ENCODE results near the gene LPAR1.

The LPAR1 gene

GRCh38 chr9:110984890-110985437 lies 53.3 kb downstream of the LPAR1 start:
- no peak overlapping the region for H3K27ac ChIP-seq

GRCh38 chr9:110980261-110980660 lies 58.0 kb downstream of the LPAR1 start:
- H3K27ac ChIP-seq = no peak overlapping the region
- no peak for TF ChIP-seq ZFX (IDR thresholded peaks at IDR 0.05)
- TF ChIP-seq CTCF (conservative IDR thresholded peaks at IDR 0.05) = no peak

More at GRCh38 chr9:110984890-110985437, 53.3 kb downstream of the LPAR1 start:
- no peak for TF ChIP-seq ZFX (IDR thresholded peaks at IDR 0.05)

GRCh38 chr9:110979636-110980035 lies 58.6 kb downstream of the LPAR1 start:
- no peak overlapping the region for H3K27ac ChIP-seq

DNA sequence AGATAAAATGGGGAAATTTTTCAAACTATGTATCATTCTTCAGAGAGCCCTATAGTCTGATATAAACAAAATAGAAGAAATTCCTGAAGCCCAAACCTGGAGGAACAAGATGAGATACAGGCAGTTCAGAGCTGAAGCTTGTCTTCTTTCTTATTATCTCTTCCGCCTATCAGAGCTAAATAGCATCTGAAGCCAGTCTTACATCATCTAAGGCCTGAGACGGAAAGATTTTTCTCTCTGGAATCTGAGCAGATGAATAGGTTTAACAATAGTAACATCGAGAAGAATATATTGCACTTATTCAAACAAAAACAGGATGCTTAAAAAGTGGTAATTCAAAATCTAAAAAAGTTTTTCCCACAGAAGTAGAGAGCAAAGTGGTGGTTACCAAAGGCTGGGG lies 59.8 kb downstream of the LPAR1 start:
- TF ChIP-seq ZFX (IDR thresholded peaks at IDR 0.05) = no peak
- TF ChIP-seq CTCF (conservative IDR thresholded peaks at IDR 0.05) = no peak
- H3K27ac ChIP-seq = no peak overlapping the region

More at GRCh38 chr9:110979636-110980035, 58.6 kb downstream of the LPAR1 start:
- TF ChIP-seq ZFX (IDR thresholded peaks at IDR 0.05) (no peak), CTCF (conservative IDR thresholded peaks at IDR 0.05) (no peak)

DNA sequence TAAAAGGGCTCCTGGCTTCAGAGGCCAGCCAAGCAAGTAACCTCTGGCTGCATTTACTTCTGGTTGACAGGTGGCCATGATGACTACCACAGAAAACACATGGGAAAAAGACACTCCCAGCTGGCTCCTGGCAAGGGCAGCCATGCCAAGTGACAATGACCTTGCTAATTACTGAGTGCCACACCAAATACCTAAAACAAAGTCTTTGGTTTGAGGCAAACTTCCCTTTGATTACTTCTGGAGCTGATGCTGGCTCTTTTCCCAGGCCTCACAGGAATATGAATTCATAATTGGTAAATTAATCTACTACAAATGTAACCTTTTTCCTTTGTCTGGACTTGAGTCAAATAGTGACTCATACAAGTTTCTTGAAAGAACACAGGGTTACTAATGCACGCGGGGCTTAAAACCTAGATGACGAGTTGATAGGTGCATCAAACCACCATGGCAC lies 61.0 kb downstream of the LPAR1 start:
- no peak overlapping the region for H3K27ac ChIP-seq
- TF ChIP-seq ZFX (IDR thresholded peaks at IDR 0.05) (no peak), CTCF (conservative IDR thresholded peaks at IDR 0.05) (no peak)

DNA sequence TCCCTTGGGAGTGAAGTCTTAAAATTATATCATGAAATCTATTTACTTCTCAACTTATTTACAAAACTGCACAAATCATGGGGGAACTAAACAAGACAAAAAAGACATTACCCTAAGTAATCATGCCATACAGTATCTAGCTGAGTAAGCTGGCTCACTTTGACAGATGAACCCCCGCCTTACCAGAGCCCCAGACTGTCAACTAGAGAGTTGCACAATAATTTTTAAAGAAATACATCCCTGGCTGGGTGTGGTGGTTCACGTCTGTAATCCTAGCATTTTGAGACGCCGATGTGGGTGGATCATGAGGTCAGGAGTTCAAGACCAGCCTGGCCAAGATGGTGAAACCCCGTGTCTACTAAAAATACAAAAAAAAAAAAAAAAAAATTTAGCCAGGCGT lies 62.3 kb downstream of the LPAR1 start:
- TF ChIP-seq CTCF (conservative IDR thresholded peaks at IDR 0.05) (no peak), ZFX (IDR thresholded peaks at IDR 0.05) (no peak)
- no peak overlapping the region for H3K27ac ChIP-seq

GRCh38 chr9:110975278-110975677 lies 63.0 kb downstream of the LPAR1 start:
- H3K27ac ChIP-seq = no peak overlapping the region
- TF ChIP-seq ZFX (IDR thresholded peaks at IDR 0.05) = no peak
- TF ChIP-seq CTCF (conservative IDR thresholded peaks at IDR 0.05) = no peak

DNA sequence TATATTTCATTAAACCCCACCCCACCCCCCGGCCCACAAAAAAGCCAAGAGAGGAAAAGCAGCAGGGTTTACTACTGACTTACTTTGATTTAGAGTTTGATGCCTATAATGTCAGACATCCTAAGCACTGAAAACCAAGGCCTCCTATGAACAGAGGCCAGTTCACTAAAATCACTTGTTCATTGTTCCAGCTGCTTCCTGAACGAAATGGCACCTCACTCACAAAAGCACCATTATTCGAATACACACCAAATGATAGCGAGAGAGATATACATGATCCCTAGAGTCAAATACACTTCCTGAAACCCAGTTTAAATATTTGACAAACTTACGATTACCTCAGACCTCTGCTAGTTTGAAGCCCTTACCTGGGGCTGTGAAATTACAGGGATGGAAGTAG lies 66.6 kb downstream of the LPAR1 start:
- no peak overlapping the region for H3K27ac ChIP-seq
- no peak for TF ChIP-seq CTCF (conservative IDR thresholded peaks at IDR 0.05)
- TF ChIP-seq ZFX (IDR thresholded peaks at IDR 0.05) = no peak
